ENCODE measurements around the gene TMPRSS11B.
"Not testable (repeated sequence)": the region's sequence is repeated elsewhere in the genome, so short reads cannot be mapped to it uniquely, and the experiment has no call there.

Gene TMPRSS11B

GRCh38 chr4:68218044-68218443 lies 27.4 kb downstream of the TMPRSS11B start:
- no peak for DNase-seq (ENCODE audit: low read depth)

DNA sequence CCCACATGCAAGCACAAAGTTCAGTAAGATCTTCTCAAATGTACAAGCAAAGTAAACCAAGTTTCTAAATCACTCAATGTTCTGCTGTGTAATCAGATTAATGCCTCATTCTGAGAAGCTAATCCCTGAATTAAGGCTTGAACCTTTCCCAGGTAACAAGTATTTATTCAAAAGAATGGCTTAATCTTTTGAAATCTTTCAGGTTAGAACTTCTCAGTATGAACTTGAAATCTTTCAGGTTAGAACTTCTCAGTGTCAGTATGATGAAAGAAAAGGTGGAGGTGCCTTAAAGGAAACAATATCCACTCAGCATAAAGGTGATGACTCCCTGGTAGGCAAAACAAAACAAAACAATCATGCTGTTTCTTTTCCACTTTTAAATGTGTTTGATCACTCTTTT lies 29.0 kb downstream of the TMPRSS11B start:
- no peak for DNase-seq (ENCODE audit: low read depth)

- no peak for DNase-seq (ENCODE audit: low read depth)
These were observed 36.5 kb downstream of the TMPRSS11B start for GRCh38 chr4:68209003-68209402.

GRCh38 chr4:68194305-68194704 lies 51.2 kb downstream of the TMPRSS11B start:
- not testable (repeated sequence) for DNase-seq (ENCODE audit: low read depth)

DNA sequence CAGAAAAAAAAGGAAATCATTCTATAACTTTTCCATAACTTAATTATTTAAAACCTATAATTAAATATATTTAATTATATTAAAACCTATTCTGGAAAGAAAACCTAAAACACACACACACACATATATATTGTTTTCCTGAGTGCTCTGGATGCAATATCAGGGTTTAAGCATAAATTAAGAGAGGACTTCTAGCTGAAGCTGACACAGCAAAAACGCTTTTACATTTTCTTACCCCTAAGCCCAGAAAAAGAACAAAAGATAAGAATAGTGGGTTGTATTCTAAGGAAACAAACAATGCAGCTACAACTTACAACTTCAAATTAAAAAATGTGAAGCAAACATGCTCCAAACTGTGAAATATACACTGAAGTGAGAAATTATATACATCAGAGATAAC lies 52.3 kb downstream of the TMPRSS11B start:
- DNase-seq (ENCODE audit: low read depth), result no peak

- DNase-seq (ENCODE audit: low read depth), result no peak
These were observed 58.3 kb downstream of the TMPRSS11B start for GRCh38 chr4:68187145-68187544.

- no peak for DNase-seq (ENCODE audit: low read depth)
These were observed 60.6 kb downstream of the TMPRSS11B start for GRCh38 chr4:68184923-68185322.

- DNase-seq (ENCODE audit: low read depth), result no peak
These were observed 62.1 kb downstream of the TMPRSS11B start for GRCh38 chr4:68183417-68183816.

- DNase-seq (ENCODE audit: low read depth), result no peak
These were observed 63.1 kb downstream of the TMPRSS11B start for GRCh38 chr4:68182382-68182820.

GRCh38 chr4:68180849-68181526 lies 64.5 kb downstream of the TMPRSS11B start:
- no peak for DNase-seq (ENCODE audit: low read depth)

DNA sequence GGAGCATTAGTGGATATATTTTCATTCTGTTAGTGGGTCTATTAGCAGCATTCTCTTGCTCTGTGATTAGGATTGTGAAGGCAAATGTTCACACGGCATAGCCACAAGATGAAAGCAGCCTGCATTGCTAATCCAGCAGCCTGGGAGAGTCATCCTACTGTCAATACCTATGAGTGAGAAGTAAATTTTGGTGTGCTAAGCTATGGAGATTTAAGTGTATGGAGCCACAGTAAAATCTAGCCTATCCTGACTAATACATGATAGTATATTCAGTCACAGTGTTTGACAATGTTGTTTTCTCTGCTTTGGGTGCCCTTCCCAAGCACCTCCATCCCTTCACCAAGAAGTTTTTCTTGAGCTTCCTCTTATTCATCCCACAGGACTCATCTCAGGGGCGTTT lies 68.6 kb downstream of the TMPRSS11B start:
- no peak for DNase-seq (ENCODE audit: low read depth)

All from activated T-helper 1 cell treated with Interleukin-2 at 50 U/mL for 16 hours (primary cell).